OCI-LY1 (cell line): ENCODE measurements around the gene TRIM37.
"Not testable (repeated sequence)": the region's sequence is repeated elsewhere in the genome, so short reads cannot be mapped to it uniquely, and the experiment has no call there.

Experiments
- CTCF ChIP-seq: fragments of 200-600 bp; sonication (generic), shearing (Covaris generic); IDR thresholded peaks from 2 replicates; pipeline ENCODE4 v1.5.1; 2017; ENCODE audit warnings: mild to moderate bottlenecking, antibody characterized with exemption, low read length, moderate library complexity, mixed read lengths
- EZH2 ChIP-seq: fragments of 200-600 bp; sonication (generic), shearing (Covaris generic); IDR thresholded peaks from 2 replicates; pipeline ENCODE4 v1.8.0; 2017; ENCODE audit warnings: borderline replicate concordance, mixed run types, mild to moderate bottlenecking, antibody characterized with exemption, low read length, moderate library complexity, mixed read lengths

- TF ChIP-seq CTCF, EZH2: not testable (repeated sequence)
Measured at GRCh38 chr17:58954358-58954757, 152.3 kb downstream of the TRIM37 start.
